ENCODE data around the gene SIX3.

GRCh38 chr2:44953499-44953883 lies 12.0 kb downstream of the SIX3 start:
- no peak for TF ChIP-seq POLR2A (IDR thresholded peaks at IDR 0.05; ENCODE audit: low read depth, low read length)
- TF ChIP-seq POLR2AphosphoS5 (IDR thresholded peaks at IDR 0.05; ENCODE audit: low read depth, low read length) = no peak
- no peak for TF ChIP-seq TAF1 (IDR thresholded peaks at IDR 0.05; ENCODE audit: borderline replicate concordance, low read depth, low read length)

Measured in GM12892 (cell line).